Kidney epithelial cell (primary cell): ENCODE data around the gene PSMB7. TPM values are rescaled to one million over a fixed set of nuclear protein-coding genes. Genes with fewer than 3 reads are reported as not detected.

ENCODE experiments used
- DNase-seq: peaks from one replicate; pipeline ENCODE4 v3.0.0-alpha.2; 2010; ENCODE audit warnings: low read depth
- H3K27me3 ChIP-seq: 2 replicates; pipeline ENCODE4 v1.6.0; 2011; ENCODE audit warnings: low read length; ENCODE audit not compliant: control insufficient read depth, insufficient read depth
- H3K36me3 ChIP-seq: 2 replicates; pipeline ENCODE4 v1.5.1; 2011; ENCODE audit warnings: low read length; ENCODE audit not compliant: control insufficient read depth, insufficient read depth
- H3K4me3 ChIP-seq: 2 replicates; pipeline ENCODE4 v1.5.1; 2011; ENCODE audit warnings: low read depth, mild to moderate bottlenecking, control low read depth, low read length
- CTCF ChIP-seq: IDR thresholded peaks from 2 replicates; pipeline ENCODE4 v1.5.1; 2011; ENCODE audit warnings: mild to moderate bottlenecking, moderate library complexity, low read length, control low read depth, inconsistent platforms; ENCODE audit not compliant: insufficient read depth, poor library complexity, severe bottlenecking
- total RNA-seq: library from RNA; depleted of rRNA; stranded (reverse); fragments of >200 nt; gene quantifications from 2 replicates; pipeline ENCODE4 v1.2.3, GENCODE V29; 2015

Gene PSMB7
- total RNA-seq, 1 donor from 2014 or later, result 419 TPM

GRCh38 chr9:124323904-124324303, 91.3 kb downstream of the PSMB7 start:
- Histone ChIP-seq H3K4me3 (no peak overlapping the region), H3K27me3 (no peaks in the 10 kb centered on the region), H3K36me3 (peaks cover 5% of the 10 kb centered on the region)
- no peak for TF ChIP-seq CTCF
- no peak for DNase-seq

GRCh38 chr9:124322618-124323432, 92.4 kb downstream of the PSMB7 start:
- no peaks in the 10 kb centered on the region for H3K27me3 ChIP-seq

GRCh38 chr9:124321935-124322334, 93.3 kb downstream of the PSMB7 start:
- peaks cover 4% of the 10 kb centered on the region for H3K36me3 ChIP-seq
- H3K27me3 ChIP-seq, result no peaks in the 10 kb centered on the region
- H3K4me3 ChIP-seq, result no peak overlapping the region
- no peak for DNase-seq
- no peak for TF ChIP-seq CTCF

More at GRCh38 chr9:124322618-124323432, 92.4 kb downstream of the PSMB7 start:
- no peak for DNase-seq
- no peak for TF ChIP-seq CTCF
- no peak overlapping the region for H3K4me3 ChIP-seq
- peaks cover 5% of the 10 kb centered on the region for H3K36me3 ChIP-seq

DNA sequence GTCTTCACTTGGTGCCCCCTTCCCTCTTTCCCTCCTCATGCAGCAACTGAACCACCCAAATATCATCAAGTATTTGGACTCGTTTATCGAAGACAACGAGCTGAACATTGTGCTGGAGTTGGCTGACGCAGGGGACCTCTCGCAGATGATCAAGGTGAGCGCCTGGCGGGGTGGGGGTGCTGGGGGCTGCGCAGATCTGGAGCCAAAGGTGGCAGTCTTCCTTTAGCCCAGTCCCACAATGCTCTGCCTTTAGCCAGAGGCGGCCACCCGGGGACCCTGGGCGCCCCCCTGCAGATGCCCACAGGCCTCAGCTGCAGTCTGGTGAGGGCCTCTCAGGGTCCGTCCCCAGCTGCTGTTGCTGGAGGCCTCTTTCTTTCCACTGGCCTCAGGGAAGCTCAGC, 93.8 kb downstream of the PSMB7 start:
- DNase-seq, result no peak
- H3K27me3 ChIP-seq, result no peaks in the 10 kb centered on the region
- no peak for TF ChIP-seq CTCF
- peaks cover 4% of the 10 kb centered on the region for H3K36me3 ChIP-seq
- H3K4me3 ChIP-seq, result no peak overlapping the region

DNA sequence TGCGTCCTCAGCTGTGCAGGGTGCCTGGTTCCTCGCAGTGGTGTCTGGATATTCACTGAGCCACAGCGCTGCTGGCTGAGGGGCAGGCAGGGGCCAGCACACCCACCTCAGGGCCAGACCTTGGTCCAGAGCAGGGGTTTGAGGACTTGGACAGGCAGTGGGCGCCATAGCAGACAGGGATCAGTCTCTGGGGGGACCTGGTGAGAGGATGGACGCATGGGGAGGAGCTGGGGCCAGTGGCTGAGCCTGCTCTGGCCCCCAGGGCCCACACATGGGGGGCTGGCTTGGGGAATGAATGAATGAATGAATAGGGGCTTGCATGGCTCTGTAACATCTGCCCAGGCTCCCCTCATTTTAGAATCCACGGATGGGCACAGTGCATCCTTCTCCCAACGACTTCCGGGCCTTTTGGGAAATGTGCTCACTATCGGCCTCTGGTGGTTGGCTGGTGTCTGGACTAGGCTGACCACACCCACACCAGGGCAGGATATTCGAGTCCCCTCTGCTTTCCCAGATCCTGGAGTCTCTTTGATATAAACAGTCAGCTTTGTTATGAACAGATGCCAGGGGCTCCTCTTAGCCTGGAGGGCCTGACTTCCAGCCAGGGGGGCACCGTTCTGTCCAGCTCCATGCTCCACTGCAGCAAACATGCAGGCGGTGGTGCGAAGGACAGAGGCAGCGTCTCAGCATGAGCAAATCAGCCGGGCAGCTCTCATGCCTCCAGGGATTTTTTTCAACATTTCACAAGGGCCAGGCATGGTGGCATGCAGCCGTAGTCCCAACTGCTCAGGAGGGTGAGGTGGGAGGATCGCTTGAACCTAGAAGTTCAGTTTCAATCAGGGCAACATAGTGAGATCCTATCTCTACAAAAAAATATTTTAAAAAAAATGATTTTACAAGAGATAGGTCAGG, 94.9 kb downstream of the PSMB7 start:
- Histone ChIP-seq H3K36me3 (peaks cover 4% of the 10 kb centered on the region), H3K4me3 (no peak overlapping the region), H3K27me3 (no peaks in the 10 kb centered on the region)
- TF ChIP-seq CTCF, result peak; percentile 91
- no peak for DNase-seq
